Smooth muscle cell (in vitro differentiated cells): Measurements from ENCODE around the gene COBLL1. TPM values are rescaled to one million over a fixed set of nuclear protein-coding genes. Genes with fewer than 3 reads are reported as not detected.

Experiments
- DNase-seq: peaks from one replicate; lab custom pipeline; 2025; ENCODE audit not compliant: unreplicated experiment; lab: John Stamatoyannopoulos, UW
- H2AFZ ChIP-seq: fragments of 200-600 bp; sonication (generic); 2 replicates; pipeline ENCODE4 v1.6.0; 2016; ENCODE audit warnings: antibody characterized with exemption, low read depth, mild to moderate bottlenecking
- H3F3A ChIP-seq: fragments of 200-600 bp; sonication (generic); 2 replicates; pipeline ENCODE4 v1.6.0; 2017; ENCODE audit warnings: antibody characterized with exemption, low read depth
- H3K27ac ChIP-seq: fragments of 200-600 bp; sonication (generic); 2 replicates; pipeline ENCODE4 v1.5.1; 2016; ENCODE audit warnings: low read depth, mild to moderate bottlenecking
- H3K27me3 ChIP-seq: fragments of 200-600 bp; sonication (generic); 2 replicates; pipeline ENCODE4 v1.6.1; 2016; ENCODE audit warnings: low read depth, mild to moderate bottlenecking
- H3K36me3 ChIP-seq: fragments of 200-600 bp; sonication (generic); 2 replicates; pipeline ENCODE4 v1.5.1; 2016; ENCODE audit warnings: low read depth
- H3K4me1 ChIP-seq: fragments of 200-600 bp; sonication (generic); 2 replicates; pipeline ENCODE4 v1.5.1; 2016; ENCODE audit warnings: low read depth
- H3K4me2 ChIP-seq: fragments of 200-600 bp; sonication (generic); 2 replicates; pipeline ENCODE4 v1.6.0; 2016; ENCODE audit warnings: mild to moderate bottlenecking
- H3K4me3 ChIP-seq: fragments of 200-600 bp; sonication (generic); 2 replicates; pipeline ENCODE4 v1.5.1; 2016; ENCODE audit warnings: mild to moderate bottlenecking
- H3K79me2 ChIP-seq: fragments of 200-600 bp; sonication (generic); 2 replicates; pipeline ENCODE4 v1.6.0; 2016; ENCODE audit warnings: low read depth, mild to moderate bottlenecking
- H3K9ac ChIP-seq: fragments of 200-600 bp; sonication (generic); 2 replicates; pipeline ENCODE4 v1.6.0; 2016; ENCODE audit warnings: low read depth
- H3K9me3 ChIP-seq: fragments of 200-600 bp; sonication (generic); replicated peaks from 2 replicates; pipeline ENCODE4 v1.5.1; 2016; ENCODE audit warnings: low read depth
- H4K20me1 ChIP-seq: fragments of 200-600 bp; sonication (generic); 2 replicates; pipeline ENCODE4 v1.6.0; 2016; ENCODE audit warnings: low read depth
- WGBS: methylation state at CpG from one replicate; pipeline ENCODE4 v1.1.7; 2016; ENCODE audit warnings: low lambda C conversion rate; 5-methylcytosine and 5-hydroxymethylcytosine counted together
- polyA plus RNA-seq: library from polyadenylated mRNA; unstranded; fragments of >200 nt; fragmentation: Nextera tagmentation; extraction: Ambion mirVana; gene quantifications from 2 replicates; pipeline ENCODE4 v1.2.1, GENCODE V29; 2016
- total RNA-seq: library from RNA; depleted of rRNA; stranded (reverse); fragments of >200 nt; gene quantifications from 2 replicates; pipeline ENCODE4 v1.2.3, GENCODE V29; 2014
- TF ChIP-seq, protein P1 (sequence below): fragments of 200-600 bp; sonication (generic); IDR thresholded peaks from 2 replicates; pipeline ENCODE4 v1.5.1; 2017; ENCODE audit warnings: borderline replicate concordance, mild to moderate bottlenecking, antibody characterized with exemption; ENCODE audit not compliant: insufficient read depth, poor library complexity, severe bottlenecking

Gene COBLL1
- total and polyA plus RNA-seq, 2 experiments from 2014 or later: 5.2 to 17.4 TPM

DNA sequence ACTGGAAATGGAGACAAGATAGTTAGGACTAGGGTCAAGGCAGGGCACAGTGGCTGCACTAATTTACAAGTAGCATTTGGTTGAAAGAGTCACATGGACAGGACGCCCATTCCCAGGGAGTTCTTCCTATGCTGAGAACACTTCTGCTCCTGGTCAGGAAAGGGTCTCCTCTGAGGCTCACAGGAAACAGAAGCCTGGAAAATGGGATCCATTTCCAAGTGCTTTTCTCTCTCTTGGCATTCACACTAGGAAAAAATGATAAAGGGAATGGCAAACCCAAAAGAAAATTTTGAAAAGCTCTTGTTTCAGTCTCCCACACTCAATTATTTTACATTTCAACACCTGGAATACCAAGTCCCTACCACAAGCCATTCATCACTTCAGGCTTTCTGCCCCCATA is 88.7 kb downstream of the COBLL1 start:
- no peak overlapping the region for H3K9ac ChIP-seq
- H2AFZ ChIP-seq: no peak overlapping the region
- TF ChIP-seq, protein P1, sequence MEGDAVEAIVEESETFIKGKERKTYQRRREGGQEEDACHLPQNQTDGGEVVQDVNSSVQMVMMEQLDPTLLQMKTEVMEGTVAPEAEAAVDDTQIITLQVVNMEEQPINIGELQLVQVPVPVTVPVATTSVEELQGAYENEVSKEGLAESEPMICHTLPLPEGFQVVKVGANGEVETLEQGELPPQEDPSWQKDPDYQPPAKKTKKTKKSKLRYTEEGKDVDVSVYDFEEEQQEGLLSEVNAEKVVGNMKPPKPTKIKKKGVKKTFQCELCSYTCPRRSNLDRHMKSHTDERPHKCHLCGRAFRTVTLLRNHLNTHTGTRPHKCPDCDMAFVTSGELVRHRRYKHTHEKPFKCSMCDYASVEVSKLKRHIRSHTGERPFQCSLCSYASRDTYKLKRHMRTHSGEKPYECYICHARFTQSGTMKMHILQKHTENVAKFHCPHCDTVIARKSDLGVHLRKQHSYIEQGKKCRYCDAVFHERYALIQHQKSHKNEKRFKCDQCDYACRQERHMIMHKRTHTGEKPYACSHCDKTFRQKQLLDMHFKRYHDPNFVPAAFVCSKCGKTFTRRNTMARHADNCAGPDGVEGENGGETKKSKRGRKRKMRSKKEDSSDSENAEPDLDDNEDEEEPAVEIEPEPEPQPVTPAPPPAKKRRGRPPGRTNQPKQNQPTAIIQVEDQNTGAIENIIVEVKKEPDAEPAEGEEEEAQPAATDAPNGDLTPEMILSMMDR: no peak
- H3K27ac ChIP-seq: no peak overlapping the region
- no peak overlapping the region for H3K4me2 ChIP-seq
- H3K27me3 ChIP-seq: no peaks in the 10 kb centered on the region
- H4K20me1 ChIP-seq: no peaks in the 10 kb centered on the region
- 87% methylated on average over 1 of the region's 1 CpG for WGBS
- no peaks in the 10 kb centered on the region for H3K4me1 ChIP-seq
- H3K79me2 ChIP-seq: peaks cover 5% of the 10 kb centered on the region
- no peak overlapping the region for H3K4me3 ChIP-seq
- H3K36me3 ChIP-seq: no peaks in the 10 kb centered on the region
- no peaks in the 10 kb centered on the region for H3K9me3 ChIP-seq
- DNase-seq: no peak
- H3F3A ChIP-seq: no peaks in the 10 kb centered on the region

DNA sequence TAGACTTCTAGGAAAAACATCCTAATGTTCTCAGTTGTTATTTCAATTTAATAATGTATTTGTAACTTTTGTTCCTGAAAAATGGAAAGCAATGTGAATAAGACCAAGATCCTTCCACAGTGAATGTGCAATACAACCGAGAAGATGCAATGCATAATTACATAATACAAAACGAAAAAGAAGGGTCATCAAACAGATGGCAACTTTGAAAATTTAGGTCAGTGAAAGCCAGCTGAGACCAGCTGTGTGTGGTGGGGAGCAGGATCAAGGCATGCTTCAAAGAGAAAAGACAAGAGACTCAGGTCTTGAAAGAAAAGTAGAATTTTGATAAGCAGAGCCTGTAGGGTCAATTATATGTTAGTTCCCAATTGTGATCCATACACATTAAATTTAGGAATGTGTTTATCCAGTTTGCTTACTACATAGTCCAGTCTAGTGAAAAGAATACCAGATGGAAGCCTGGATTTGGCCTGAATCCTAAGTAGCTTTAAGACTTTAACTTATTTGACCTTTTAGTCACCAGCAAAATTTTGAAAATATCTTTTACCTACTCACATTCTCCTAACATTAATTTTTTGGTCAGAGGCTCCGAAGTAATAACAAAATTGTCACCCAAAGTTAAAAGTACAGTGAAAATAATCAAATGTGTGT is 93.7 kb downstream of the COBLL1 start:
- Histone ChIP-seq H3K9ac (no peak overlapping the region), H3K4me1 (no peaks in the 10 kb centered on the region), H3F3A (no peaks in the 10 kb centered on the region), H3K27me3 (no peaks in the 10 kb centered on the region), H3K79me2 (peaks cover 5% of the 10 kb centered on the region), H3K36me3 (no peaks in the 10 kb centered on the region), H3K4me3 (no peak overlapping the region), H4K20me1 (no peaks in the 10 kb centered on the region), H3K9me3 (no peaks in the 10 kb centered on the region), H3K4me2 (no peak overlapping the region), H2AFZ (no peak overlapping the region), H3K27ac (no peak overlapping the region)
- 96% methylated on average over 3 of the region's 3 CpGs for WGBS
- TF ChIP-seq, protein P1: no peak
- no peak for DNase-seq

DNA sequence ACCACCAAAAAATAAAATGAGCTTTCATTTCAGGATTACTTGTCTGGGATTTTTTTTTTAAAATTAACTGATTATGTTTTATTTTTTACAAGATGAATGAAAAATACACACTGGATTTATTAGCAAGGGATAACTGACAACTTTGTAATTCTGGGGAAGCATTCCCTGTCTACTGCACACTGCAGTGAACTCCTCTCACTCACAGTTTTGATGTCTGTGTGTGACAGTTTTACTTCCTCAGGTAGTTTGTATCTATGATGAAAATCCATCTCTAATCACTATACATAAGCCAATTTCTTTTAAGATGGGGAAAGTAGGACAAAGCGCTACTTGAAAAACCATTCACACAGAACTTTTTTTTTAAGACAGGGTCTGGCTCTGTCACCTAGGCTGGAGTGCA is 94.5 kb downstream of the COBLL1 start:
- H4K20me1 ChIP-seq: no peaks in the 10 kb centered on the region
- peaks cover 5% of the 10 kb centered on the region for H3K79me2 ChIP-seq
- H3K36me3 ChIP-seq: no peaks in the 10 kb centered on the region
- H3K4me1 ChIP-seq: no peaks in the 10 kb centered on the region
- no peak overlapping the region for H3K27ac ChIP-seq
- H3K27me3 ChIP-seq: no peaks in the 10 kb centered on the region
- 91% methylated on average over 1 of the region's 1 CpG for WGBS
- H3K9me3 ChIP-seq: no peaks in the 10 kb centered on the region
- H3K4me2 ChIP-seq: no peak overlapping the region
- no peaks in the 10 kb centered on the region for H3F3A ChIP-seq
- H3K4me3 ChIP-seq: no peak overlapping the region
- no peak overlapping the region for H3K9ac ChIP-seq
- TF ChIP-seq, protein P1: no peak
- H2AFZ ChIP-seq: no peak overlapping the region
- DNase-seq: no peak

DNA sequence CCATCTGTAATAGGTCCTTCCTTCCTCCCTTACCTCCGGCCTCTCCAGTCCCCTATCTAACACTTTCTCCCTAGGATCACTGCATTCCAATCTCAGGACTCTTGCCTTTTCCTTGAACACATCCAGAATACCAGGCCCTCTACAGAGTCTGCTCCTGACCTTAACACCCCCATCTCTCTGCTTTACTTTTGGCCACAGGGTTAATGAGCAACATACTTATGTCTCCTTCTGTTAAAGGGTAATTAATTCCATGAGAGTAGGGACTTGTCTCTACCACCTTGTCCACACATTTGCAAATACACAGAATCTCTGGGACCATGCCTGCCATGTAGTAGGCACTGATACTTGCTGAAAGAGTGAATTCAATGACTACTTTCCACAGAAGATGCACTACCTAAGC is 94.9 kb downstream of the COBLL1 start:
- no peak overlapping the region for H3K4me2 ChIP-seq
- peaks cover 5% of the 10 kb centered on the region for H3K79me2 ChIP-seq
- H3K4me3 ChIP-seq: no peak overlapping the region

More for the DNA sequence above, 94.9 kb downstream of the COBLL1 start:
- Histone ChIP-seq H3F3A (no peaks in the 10 kb centered on the region), H3K27ac (no peak overlapping the region), H2AFZ (no peak overlapping the region), H4K20me1 (no peaks in the 10 kb centered on the region), H3K9ac (no peak overlapping the region), H3K4me1 (no peaks in the 10 kb centered on the region), H3K27me3 (no peaks in the 10 kb centered on the region), H3K9me3 (no peaks in the 10 kb centered on the region), H3K36me3 (no peaks in the 10 kb centered on the region)
- TF ChIP-seq, protein P1: no peak
- no peak for DNase-seq
- WGBS: 78% methylated on average over 1 of the region's 1 CpG
